HS-5 (cell line): Measurements from ENCODE around the gene RHOT2.

Experiments
- DNase-seq: peaks from one replicate; pipeline ENCODE4 v3.0.0-alpha.2; 2012; ENCODE audit warnings: low read depth

The RHOT2 gene

DNA sequence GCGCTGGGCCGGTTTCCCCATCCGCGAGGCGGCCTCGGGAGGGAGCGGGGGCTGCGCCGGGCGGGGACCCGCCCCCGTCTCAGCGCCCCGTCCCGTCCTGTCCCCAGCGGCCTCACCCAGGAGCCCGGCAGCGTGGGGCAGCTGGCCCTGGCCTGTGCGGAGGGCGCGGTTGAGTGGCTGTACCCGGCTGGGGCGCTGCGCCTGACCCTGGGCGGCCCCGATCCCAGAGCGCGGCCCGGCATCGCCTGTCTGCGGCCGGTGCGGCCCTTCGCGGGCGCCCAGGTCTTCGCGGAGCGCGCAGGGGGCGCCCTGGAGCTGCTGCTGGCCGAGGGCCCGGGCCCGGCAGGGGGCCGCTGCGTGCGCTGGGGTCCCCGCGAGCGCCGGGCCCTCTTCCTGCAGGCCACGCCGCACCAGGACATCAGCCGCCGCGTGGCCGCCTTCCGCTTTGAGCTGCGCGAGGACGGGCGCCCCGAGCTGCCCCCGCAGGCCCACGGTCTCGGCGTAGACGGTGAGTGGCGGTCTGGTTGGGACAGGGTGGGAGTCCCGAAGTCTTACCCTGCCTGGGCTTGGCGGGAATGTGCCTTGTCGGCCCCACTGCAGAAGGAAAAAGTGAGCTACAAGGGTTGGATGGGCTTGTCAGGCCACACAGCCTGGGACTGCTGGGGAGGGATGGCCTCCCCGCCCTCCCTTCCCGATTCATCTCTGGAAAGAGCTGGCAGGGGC is 47.7 kb downstream of the RHOT2 start:
- DNase-seq, result no peak

- no peak for DNase-seq
These were observed 48.3 kb downstream of the RHOT2 start for GRCh38 chr16:716200-716568.

GRCh38 chr16:716768-717325 is 48.9 kb downstream of the RHOT2 start:
- DNase-seq, result no peak

DNA sequence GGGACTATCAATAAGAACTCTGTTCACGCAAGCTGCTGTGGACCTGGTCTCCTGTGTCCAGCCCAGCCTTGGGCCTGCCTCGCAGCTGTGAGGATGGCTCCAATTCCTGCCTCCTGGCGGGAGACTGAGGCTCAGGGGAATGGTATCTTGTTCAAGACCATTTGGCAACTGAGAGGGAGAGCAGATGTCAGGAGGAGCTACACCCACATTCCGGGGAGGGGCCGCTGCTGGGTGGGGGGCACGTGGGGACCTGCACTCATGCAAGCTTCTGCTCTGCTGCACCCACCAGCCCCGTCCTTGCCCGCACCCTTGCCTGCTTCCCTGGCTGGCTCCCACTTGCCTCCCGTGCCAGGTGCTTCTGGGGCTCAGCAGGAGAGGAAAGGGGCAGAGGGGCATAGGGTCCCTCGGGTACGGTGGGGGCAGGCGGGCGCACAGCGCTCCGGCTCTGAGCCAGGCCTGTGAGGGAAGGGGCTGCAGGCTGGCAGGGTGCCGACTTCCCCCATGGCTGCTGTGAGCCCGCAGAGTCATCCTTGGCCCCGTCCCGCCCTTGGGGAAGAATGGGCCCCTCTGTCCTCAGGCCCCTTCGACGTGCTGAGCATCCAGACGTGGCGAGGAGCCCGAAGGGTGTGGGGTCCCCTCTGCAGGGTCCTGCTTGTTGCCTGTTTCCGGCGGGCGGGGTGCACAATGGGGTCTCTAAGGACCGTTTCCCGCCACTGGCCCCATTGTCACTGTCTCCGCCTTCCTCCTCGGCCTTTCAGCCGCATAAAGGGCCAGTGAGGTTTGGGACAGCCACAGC is 49.7 kb downstream of the RHOT2 start:
- no peak for DNase-seq

- no peak for DNase-seq
These were observed 50.5 kb downstream of the RHOT2 start for GRCh38 chr16:718389-718788.

- DNase-seq, result no peak
These were observed 51.0 kb downstream of the RHOT2 start for GRCh38 chr16:718922-719321.

- no peak for DNase-seq
These were observed 52.0 kb downstream of the RHOT2 start for GRCh38 chr16:719815-720446.

DNA sequence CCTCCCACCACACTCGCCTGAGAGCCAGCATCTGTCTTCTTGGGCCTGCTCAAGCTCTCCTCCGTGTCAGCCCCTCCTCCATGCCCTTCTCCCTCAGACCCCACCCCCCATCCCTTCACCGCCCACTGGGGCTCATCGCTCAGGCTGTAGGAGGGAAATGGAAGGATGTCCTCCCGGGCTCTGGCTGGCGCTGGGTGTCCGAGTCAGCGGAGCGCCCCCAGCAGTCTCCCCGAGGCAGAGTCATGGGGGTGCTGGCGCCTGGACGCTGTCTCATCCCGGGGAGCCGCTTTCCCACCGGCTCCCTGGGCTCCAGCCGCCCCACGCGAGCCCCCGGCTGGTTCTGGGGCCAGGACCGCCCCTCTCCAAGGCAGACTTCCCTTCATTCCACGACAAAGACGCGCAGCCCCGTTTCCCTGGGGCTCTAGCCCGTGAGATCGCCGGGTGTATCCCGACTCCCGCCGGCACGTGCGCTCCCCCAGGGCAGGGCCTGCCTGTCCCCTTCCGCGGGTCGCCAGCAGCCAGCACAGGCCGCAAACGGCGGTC is 52.6 kb downstream of the RHOT2 start:
- DNase-seq, result no peak

GRCh38 chr16:720990-721764 is 53.2 kb downstream of the RHOT2 start, which contains the start of gene ANTKMT:
ANTKMT (plus strand) TSS chr16:721146; CDS start chr16:721275, 129 bp downstream.
- DNase-seq, result no peak

DNA sequence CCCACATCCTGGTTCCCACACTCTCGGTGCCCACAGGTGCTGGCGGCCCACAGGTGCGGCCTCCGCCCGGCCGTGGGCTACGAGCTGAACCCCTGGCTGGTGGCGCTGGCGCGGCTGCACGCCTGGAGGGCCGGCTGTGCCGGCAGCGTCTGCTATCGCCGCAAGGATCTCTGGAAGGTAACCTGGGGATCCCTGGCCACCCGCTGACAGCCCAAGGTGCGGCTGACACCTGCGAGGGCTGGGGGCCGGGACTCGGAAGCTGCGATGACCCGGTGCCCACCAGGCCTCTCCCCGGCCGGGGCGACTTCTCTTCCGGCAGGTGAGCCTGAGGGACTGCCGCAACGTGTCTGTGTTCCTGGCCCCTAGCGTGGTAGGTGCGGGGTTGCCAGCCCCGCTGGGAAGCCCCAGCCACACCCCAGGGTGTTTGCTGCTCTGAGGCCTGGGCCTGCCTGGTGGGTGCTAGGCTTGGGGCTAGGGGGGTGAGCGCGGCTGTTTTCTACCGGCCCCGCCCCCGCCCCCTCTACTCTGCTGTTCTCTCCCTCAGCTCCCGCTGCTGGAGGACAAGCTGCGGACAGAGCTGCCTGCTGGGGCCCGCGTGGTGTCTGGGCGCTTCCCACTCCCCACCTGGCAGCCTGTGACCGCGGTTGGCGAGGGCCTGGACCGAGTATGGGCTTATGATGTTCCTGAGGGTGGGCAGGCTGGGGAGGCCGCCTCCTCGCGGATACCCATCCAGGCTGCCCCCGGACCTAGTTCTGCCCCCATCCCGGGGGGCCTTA is 54.0 kb downstream of the RHOT2 start:
- no peak for DNase-seq

DNA sequence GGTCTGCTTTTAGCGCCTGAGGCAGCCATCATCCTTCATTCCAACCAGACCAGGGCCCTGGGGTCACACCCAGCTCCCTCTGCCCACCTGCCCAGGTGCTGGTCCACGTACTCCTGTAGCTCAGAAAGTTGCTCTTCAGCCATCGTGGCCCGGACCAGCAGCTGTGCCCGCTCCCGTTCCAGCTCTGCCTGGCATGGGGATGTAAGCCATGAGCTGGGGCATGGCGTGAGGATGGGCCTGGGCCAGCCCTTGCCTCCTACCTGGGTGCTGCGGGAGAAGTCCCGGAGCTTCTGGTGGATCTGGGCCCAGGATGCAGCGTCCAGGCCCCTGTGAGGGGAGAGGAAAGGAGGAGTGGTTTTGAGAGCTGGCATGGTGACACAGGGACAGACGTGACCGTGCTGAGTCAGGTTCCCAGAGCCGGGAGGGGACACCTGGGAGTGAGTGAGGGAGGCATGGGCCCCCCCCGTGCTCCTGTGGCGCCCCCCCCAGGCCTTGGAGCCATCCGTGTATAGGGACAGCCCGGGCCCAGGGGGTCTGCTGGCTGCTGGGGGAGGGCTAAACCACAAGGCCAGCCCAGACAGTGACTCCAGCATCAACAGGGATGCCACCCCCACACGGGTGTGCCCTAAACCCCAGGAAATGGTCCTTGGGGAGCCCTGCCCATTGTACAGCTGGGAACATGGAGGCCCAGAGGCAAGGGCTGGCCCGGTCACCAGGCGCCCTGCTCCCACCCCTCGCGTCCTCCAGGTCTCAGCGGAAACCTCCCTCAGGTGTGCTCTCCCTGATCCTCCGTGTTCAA is 55.1 kb downstream of the RHOT2 start:
- no peak for DNase-seq

DNA sequence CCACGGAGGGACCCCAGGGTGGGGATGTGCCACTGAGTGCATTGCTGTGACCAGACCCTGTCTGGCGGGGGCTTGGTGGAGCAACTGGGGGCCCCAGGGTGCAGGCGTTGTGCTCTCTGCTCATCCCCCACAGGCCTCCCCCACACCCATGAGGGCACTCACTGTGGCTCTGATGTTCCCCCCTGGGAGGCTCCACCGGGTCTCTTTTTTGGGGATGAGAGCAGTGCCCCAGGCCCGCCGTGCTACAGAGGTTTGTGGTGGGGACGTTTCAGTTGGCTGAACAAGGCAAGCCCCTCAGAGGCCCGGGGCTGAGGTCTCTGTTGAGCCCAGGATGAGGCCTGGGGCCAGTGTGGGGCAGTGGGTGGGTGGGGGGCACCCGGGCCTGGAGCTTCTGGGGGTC is 55.8 kb downstream of the RHOT2 start:
- no peak for DNase-seq
